Measurements from ENCODE around the gene GCNT2.
A peak's percentile ranks its signal among the peaks of the same experiment; 100 is the strongest.
"Not testable (repeated sequence)": the region's sequence is repeated elsewhere in the genome, so short reads cannot be mapped to it uniquely, and the experiment has no call there.

Gene GCNT2

DNA sequence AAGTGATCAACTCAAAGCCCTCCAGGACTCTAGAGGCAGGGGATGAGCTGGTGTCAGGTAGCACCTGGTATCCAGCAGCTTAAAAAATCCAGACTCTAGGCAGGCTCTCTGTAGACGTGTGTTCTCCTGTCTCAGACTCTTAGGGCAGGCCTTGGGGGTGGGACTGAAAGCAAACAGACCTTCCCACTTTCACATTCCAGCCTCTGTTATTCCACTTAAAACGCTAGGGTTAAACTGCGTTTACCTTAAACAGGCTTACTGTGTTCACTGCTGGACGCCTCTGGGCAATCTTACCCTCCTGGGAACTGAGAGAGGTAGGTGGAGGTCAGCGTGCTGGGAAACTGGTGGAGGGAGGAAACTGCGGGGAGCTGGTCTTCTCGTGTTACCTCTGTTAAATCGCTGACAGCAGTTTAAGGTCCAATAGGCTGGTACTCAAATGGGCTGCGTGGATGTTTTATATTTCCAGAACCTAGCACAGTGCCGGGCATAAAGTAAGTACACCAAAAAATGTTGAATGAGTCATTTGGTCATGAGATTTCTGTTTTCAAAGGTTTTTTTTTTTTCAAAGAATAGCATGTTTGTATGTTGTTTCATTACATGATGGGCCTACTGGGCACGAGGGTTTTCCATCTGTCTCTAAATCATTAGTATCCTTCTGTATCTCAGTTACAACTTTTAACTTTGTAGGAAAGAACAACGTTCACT is at the start of gene GCNT2:
TSS of gene GCNT2 (plus strand) at position 248 of the 705 bp plus-strand sequence. CDS start 7,561 bp downstream, outside the sequence.
- peak; percentile 20 for DNase-seq (ENCODE audit: low read depth)

DNA sequence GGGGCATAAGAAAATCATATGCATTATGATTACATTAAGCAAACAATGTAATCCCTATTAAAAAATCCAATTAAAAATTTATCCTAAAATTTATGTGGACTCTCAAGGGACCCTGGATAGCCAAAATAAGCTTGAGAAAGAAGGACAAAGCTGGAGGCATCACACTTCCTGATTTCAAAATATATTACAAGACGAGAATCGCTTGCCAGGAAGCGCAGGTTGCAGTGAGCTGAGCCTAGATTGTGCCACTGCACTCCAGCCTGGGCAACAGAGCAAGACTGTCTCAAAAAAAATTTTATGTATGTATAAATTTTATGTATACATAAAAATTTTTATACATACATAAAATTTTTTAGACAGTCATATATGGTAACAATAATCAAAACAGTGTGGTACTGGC is 48.5 kb upstream of the GCNT2 start:
- no peak for DNase-seq (ENCODE audit: low read depth)

DNA sequence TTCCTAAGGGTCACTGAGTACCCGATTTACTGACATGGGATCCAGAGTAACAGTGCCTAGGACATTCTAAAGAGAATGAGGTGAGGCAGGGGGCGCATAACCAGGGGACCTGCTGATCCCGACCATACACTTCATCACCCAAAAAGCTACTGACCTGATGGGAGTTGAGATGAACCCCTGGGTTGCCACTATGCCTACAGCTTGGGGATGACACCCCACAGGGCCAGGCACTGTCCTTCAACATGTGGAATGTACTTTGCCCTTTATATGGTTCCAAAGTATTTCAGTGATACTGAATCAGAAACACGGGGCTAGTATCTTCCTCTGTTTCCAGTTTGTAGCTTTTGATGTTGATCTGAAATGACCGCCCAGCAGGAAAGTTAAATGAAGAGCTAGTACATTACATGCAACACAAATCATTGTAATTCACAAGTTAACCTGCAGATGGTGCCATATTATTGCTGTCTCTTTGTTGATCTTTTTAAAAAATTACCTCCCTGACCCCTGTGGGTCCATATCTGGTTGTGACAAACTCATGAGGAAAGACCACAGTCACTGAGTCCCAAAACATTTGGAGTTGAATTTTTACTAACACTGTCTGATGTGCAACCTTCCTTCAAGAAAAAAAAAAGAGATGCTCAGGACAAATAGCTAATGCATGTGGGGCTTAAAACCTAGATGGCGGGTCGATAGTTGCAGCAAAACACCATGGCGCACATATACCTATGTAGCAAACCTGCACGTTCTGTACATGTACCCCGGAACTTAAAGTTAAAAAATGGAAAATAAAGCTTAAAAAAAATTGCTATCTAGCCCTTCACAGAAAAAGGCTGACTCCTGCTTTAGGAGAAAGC is 42.7 kb upstream of the GCNT2 start:
- DNase-seq (ENCODE audit: low read depth) = peak; percentile 56

DNA sequence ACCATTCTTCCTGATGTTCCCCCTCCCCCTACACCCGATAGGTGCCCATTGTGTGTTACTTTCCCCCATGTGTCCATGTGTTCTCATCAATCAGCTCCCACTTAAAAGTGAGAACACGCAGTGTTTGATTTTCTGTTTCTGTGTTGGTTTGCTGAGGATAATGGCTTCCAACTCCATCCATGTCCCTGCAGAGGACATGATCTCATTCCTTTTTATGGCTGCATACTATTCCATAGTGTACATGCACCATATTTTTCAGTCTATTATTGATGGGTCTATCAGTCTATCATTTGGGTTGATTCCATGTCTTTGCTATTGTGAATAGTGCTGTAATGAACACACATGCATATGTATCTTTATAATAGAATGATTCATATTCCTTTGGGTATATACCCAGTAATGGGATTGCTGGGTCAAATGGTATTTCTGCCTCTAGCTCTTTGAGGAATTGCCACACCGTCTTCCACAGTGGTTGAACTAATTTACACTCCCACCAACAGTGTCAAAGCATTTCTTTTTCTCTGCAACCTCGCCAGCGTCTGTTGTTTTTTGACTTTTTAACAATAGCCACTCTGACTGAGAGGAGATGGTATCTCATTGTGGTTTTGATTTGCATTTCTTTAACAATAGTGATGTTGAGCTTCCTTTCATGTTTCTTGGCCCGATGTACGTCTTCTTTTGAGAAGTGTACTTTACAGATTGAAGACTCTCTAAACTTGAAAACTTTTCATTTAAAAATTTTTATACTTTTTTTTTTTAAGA is 41.0 kb upstream of the GCNT2 start:
- DNase-seq (ENCODE audit: low read depth) = no peak

DNA sequence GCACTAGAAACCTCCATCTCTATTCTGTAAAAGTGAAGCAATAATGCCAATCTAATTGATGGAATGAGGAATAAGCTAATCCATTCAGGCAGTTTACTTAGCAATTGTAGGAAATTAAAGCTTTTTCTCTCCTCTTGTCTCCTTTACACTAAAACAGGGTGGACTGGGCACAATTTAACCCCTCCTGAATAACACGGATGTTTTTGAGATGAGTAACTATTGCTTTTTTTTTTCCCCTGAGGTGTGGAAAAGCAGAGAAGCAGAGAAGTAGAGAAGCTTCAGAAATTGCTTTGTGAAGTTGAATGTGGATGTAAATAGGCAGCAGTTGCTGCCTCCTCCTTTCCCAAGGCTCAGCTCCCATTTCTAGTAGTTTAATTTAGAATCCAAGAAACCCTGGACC is 40.0 kb upstream of the GCNT2 start:
- peak; percentile 7 for DNase-seq (ENCODE audit: low read depth)

DNA sequence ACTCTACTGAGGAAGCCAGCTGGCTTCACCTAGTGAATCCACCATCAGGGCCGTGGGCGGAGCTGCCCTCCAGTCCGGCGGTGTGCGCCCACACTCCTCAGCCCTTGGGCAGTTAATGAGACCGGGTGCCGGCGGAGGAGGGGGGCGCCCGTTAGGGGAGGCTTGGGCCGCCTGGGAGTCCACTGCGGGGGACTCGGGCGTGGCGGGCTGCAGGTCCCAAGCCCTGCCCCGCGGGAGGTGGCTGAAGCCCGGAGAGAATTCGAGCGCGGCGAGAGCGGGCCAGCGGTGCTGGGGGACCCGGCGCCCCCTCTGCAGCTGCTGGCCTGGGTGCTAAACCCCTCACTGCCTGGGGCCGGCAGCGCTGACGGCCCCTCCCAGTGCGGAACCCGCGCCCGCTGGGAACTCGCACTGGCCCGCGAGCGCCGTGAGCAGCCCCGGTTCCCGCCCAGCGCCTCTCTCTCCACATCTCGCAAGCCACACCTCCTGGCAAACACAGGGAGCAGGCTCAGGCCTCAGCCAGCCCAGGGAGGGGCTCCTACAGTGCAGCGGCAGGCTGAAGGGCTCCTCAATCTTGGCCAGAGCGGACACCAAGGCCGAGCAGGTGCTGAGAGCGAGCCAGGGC is 38.4 kb upstream of the GCNT2 start:
- no peak for DNase-seq (ENCODE audit: low read depth)

DNA sequence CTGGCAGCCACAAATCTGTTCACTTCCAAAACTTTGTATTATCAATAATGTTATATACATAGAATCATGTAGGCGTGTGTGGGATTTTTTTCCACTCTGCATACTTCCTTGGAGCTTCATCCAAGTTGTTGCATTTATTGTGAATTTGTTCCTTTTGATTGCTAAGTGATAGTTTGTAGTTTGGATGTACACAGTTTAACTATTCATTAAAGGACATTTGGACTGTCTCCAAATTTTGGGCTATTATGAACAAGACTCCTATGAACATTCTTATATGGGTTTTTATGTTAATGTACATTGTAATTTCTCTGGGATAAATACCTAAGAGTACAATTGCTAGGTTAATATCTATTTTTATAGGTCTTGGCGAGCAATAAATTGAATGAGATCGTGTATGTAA is 36.2 kb upstream of the GCNT2 start:
- no peak for DNase-seq (ENCODE audit: low read depth)

DNA sequence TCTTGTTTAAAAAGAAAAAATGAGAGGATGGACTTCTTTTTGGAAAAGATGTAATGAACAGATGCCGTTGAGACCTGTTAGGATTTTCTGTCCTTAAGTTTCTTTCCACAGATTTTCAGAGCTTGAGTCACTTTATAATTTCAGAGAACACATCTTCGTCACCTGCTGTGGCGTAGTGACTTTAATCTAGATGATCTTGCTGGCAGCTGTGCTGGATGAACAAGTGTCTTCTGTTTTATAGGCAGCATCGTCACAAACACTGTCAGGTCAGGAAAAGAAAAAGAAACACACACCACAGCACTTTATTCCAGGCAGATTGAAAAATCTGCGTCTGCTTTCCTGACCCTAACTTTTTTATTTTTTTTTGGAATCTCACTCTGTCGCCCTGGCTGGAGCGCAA is 35.7 kb upstream of the GCNT2 start:
- no peak for DNase-seq (ENCODE audit: low read depth)

DNA sequence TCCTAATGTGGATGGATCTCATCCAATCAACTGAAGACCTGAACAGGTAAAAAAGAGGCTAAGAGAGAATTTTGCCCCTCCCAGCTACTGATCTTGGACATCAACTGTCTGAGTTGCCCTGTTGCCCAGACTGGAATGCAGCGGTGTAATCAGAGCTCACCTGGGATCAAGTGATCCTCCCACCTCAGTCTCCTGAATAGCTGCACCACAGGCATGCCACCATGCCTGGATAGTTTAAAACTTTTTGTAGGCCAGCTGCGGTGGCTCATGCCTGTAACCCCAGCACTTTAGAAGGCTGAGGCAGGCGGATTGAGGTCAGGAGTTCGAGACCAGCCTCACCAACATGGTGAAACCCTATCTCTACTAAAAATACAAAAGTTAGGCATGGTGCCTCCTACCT is 34.9 kb upstream of the GCNT2 start:
- no peak for DNase-seq (ENCODE audit: low read depth)

DNA sequence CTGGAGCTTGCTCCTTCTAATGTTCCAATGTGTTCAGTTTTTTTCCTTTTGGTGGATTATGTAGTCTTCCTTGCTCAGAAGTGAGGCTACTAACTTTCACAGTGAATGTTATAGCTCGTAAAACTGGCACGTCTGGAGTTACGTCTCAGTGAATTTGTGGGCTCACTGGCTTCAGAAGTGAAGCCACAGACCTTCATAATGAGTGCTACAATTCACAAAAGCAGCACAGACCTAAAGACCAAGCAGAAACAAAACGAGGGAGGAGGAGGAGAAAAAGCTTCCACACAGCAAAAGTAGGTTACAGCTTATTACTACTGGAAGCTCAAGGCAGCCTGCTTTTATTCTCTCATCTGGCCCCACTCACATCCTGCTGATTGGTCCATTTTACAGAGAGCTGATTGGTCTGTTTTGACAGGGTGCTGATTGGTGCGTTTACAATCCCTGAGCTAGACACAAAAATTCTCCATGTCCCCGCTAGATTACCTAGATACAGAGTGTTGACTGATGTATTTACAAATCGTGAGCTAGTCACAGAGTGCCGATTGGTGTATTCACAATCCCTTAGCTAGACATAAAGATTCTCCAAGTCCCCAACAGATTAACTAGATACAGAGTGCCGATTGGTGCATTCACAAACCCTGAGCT is 34.1 kb upstream of the GCNT2 start:
- DNase-seq (ENCODE audit: low read depth) = not testable (repeated sequence)

DNA sequence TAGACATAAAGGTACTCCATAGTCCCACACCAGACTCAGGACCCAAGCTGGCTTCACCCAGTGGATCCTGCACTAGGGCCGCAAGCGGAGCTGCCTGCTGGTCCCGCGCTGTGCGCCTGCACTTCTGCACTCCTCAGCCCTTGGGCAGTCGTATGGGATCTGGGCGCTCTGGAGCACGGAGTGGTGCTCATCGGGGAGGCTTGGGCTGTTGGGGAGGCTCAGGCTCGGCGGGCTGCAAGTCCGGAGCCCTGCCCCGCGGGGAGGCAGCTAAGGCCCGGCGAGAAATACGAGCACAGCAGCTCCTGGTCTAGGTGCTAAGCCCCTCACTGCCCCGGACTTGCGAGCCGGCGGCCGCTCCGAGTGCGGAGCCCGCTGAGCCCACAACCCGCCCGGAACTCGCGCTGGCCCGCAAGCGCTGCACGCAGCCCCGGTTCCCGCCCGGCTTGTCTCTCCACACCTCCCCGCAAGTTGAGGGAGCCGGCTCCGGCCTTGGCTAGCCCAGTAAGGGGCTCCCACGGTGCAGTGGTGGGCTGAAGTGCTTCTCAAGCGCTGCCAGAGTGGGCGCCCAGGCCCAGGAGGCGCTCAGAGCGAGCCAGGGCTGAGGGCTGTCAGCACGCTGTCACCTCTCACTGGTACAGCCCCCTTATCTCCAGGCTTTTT is 33.4 kb upstream of the GCNT2 start:
- DNase-seq (ENCODE audit: low read depth) = no peak

DNA sequence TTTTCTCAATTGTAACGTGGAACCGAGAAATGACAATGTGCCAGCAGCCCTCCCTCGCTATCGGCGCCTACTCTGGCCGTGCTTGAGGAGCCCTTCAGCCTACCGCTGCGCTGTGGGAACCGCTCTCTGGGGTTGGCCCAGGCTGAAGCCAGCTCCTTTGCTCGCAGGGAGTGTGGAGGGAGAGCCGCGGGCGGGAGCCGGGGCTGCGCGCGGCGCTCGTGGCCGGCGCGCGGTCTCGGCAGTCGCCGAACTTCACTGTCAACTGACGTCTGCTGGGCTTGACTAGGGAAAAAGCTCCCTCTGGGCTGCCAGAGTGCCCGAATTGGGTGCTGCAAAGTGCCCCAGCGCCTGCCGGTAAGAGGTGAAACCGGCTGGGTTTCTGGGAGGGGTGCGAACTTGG is 29.7 kb upstream of the GCNT2 start:
- DNase-seq (ENCODE audit: low read depth) = no peak

DNA sequence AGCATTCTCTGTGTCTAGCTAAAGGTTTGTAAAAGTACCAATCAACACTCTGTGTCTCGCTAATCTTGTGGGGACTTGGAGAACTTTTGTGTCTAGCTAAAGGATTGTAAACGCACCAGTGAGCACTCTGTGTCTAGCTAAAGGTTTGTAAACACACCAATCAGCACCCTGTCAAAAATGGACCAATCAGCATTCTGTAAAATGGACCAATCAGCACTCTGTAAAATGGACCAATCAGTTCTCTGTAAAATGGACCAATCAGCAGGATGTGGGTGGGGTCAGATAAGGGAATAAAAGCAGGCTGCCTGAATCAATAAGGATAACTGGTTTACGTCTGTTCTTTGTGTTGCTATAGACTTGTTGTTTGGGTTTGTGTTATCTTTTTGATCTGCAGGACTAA is 29.2 kb upstream of the GCNT2 start:
- DNase-seq (ENCODE audit: low read depth) = not testable (repeated sequence)

DNA sequence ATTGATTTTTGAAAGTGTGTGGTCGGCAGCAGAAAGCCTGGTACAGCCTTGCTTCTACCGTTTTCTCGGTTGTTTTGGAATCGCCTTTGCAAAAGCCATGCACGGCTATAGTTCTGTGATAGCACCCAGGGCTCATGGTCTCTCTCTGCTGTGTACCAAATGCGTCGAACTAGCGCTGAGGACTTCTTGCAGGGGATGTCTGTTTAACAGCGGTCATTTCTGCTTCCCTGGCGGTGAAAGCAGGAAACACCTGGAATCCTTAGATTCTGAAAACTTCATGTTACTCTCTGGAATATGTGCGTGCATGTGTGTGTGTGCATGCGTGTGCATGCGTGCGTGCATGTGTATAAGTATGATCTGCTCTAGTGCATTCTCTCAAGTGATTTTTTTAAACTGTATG is 26.1 kb upstream of the GCNT2 start:
- no peak for DNase-seq (ENCODE audit: low read depth)

DNA sequence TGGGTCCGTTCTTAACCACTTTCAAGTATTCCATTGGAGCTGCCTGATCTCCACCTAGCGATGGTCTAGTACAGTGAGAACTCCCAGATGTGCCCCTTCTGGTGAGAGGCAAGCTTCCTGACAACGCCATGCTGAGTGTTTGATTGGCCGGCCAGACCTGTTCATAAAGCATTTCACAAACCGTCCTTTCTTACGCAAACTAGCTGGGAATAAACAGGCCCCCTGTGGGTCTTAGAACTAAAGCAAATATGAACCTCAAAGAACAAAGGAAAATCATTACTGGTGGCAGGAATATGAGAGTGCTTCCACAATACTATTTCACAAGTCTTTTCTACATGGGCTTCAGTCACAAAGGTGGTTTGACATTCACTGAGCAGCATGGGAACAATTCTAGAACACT is 15.6 kb upstream of the GCNT2 start:
- no peak for DNase-seq (ENCODE audit: low read depth)

DNA sequence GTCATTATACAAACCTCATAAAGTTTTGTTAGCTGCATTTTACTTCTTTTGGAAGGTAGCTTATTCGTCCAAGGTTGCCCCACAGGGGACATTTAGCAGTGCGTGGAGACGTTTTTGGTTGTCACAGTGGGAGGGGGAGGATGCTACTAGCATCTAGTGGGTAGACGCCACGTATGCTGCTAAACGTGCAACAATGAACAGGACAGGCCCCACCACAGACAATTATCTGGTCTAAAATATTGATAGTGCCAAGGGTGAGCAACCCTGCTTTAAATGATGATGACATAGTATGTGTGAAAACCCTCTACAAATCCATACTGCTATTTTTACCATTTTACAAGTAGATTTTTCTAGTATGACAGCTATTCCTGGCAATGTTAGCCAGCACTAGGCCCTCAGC is 13.9 kb upstream of the GCNT2 start:
- no peak for DNase-seq (ENCODE audit: low read depth)

DNA sequence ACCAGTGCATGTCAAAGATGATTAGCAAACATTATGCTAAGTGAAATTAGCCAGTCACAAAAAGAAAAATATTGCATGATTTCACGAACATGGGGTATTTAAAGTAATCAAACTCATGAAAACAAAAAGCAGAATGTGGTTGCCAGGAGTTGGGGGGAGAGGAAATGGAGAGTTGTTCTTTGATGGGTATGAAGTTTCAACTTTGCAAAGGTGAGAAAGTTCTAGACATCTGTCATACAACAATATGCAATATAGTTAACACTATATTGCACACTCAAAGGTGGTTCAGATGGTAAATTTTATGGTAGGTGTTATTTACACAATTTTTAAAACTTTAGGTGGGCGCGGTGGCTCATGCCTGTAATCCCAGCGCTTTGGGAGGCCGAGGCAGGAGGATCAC is 13.4 kb upstream of the GCNT2 start:
- no peak for DNase-seq (ENCODE audit: low read depth)

DNA sequence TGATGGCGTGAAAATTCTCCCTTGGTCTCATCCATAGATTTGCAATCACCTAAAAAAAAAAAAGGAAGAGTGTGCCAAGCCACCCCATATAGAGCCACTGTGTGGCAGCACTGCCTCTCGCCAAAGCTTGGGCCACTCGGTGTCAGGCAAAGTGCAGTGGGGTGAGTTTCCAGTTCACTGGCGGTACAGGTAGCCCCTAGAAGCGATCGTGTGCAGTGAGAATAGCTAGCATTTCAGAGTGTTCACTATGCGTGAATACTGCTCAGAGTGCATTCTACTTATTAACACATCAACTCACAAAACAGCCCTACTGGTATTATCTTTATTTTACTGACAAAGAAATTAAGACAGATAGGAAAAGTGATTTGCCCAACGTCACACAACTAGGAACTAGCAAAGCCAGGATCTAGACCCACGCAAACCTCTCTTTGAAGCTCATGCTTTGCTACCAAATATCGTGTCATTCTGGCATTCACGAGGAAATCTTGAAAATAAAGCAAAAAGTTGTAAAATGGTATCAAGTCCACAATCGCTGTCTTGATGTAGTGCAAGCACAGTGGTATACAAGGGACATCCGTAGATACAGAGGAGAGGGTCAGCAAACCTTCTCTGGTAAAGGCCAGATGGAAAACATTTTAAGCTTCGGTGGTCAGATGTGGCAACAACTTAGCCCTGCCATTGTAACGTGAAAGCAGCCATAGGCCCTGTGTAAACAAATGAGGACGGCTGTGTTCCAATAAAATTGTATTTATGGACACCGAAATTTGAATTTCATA is 10.4 kb upstream of the GCNT2 start:
- peak; percentile 39 for DNase-seq (ENCODE audit: low read depth)

DNA sequence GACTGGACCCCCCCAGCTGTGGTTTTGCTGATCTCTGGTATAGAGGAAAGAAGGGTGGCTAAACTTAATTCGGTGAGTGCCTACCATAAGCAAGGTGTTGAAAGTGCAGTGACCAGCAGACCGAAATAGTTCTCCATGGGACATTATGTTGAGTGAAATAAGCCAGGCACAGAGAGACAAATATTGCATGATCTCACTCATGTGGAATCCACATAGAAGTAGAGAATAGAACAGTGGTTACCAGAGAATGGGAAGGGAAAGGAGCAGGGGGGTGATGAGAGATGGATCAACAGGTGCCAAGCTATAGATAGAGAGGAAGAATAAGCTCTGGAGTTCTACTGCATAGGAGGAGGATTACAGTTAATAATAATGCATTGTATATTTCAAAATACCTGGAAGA is 9.7 kb upstream of the GCNT2 start:
- peak; percentile 23 for DNase-seq (ENCODE audit: low read depth)

DNA sequence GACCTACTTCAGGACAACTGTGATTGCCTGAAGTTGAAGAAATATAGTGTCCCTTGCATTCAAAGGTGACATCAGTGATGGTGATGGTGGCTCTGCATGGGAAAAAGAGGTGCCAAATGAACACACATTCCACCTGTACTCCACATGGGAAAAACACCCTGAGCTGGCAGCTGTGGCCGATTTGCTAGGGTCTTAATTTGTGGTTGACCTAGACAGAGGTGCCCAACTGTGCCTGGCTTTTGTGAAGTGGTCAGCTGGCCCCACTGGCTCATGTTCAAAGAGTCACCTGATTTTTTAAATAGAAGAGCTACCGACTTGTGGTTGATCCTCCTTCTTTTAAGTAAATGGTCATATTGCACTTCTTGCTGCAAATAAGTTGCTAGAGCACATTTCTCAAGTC is 7.6 kb upstream of the GCNT2 start:
- DNase-seq (ENCODE audit: low read depth) = no peak
